Measurements from ENCODE around the gene CERS5. TPM values are rescaled to one million over a fixed set of nuclear protein-coding genes. Genes with fewer than 3 reads are reported as not detected.

CERS5 gene
- polyA plus RNA-seq, 1 of the 3 experiments (the other 2 are of a cell fraction) = 56.9 TPM

Other genes with a start within 250 kb of the CERS5 start
- not detected in 2 replicates for gene AQP2, start 216.6 kb downstream of the CERS5 start, polyA plus RNA-seq (2012; rRNA removed)
- 0.08 and 0.10 TPM in 2 replicates for gene AQP5, start 205.5 kb downstream of the CERS5 start, polyA plus RNA-seq (2012; rRNA removed)
- gene AQP6, start 194.4 kb downstream of the CERS5 start, polyA plus RNA-seq (2012; rRNA removed) = 0.10 and 0.21 TPM in 2 replicates
- 21.5 and 23.4 TPM in 2 replicates for gene RACGAP1, start 141.9 kb downstream of the CERS5 start, polyA plus RNA-seq (2012; rRNA removed)
- gene ASIC1, start 109.8 kb downstream of the CERS5 start, polyA plus RNA-seq (2012; rRNA removed) = 24.3 and 28.4 TPM in 2 replicates
- gene SMARCD1, start 82.0 kb downstream of the CERS5 start, polyA plus RNA-seq (2012; rRNA removed) = 58.5 and 77.2 TPM in 2 replicates
- 0.07 and 0.26 TPM in 2 replicates for gene GPD1, start 63.4 kb downstream of the CERS5 start, polyA plus RNA-seq (2012; rRNA removed)
- 204 and 218 TPM in 2 replicates for gene COX14, start 55.1 kb downstream of the CERS5 start, polyA plus RNA-seq (2012; rRNA removed)
- gene LIMA1, start 116.2 kb upstream of the CERS5 start, polyA plus RNA-seq (2012; rRNA removed) = 96.6 and 148 TPM in 2 replicates
- not detected in 2 replicates for gene FAM186A, start 229.2 kb upstream of the CERS5 start, polyA plus RNA-seq (2012; rRNA removed)
- gene LARP4, start 233.5 kb upstream of the CERS5 start, polyA plus RNA-seq (2012; rRNA removed) = 10.8 and 12.9 TPM in 2 replicates